Fibroblast of skin of left biceps (primary cell): ENCODE data around the gene IGSF9B.

Experiments
- DNase-seq, 2 experiments: peaks; one replicate each; pipeline ENCODE4 v3.0.0-alpha.2; 2013; ENCODE audit warnings: low read depth in 2 of 2

IGSF9B gene

GRCh38 chr11:133901316-133901715 lies 55.5 kb downstream of the IGSF9B start:
- no peak for DNase-seq

GRCh38 chr11:133900176-133901105 lies 56.3 kb downstream of the IGSF9B start:
- no peak for DNase-seq

- no peak for DNase-seq
Measured at GRCh38 chr11:133898770-133899115, 58.0 kb downstream of the IGSF9B start.

DNA sequence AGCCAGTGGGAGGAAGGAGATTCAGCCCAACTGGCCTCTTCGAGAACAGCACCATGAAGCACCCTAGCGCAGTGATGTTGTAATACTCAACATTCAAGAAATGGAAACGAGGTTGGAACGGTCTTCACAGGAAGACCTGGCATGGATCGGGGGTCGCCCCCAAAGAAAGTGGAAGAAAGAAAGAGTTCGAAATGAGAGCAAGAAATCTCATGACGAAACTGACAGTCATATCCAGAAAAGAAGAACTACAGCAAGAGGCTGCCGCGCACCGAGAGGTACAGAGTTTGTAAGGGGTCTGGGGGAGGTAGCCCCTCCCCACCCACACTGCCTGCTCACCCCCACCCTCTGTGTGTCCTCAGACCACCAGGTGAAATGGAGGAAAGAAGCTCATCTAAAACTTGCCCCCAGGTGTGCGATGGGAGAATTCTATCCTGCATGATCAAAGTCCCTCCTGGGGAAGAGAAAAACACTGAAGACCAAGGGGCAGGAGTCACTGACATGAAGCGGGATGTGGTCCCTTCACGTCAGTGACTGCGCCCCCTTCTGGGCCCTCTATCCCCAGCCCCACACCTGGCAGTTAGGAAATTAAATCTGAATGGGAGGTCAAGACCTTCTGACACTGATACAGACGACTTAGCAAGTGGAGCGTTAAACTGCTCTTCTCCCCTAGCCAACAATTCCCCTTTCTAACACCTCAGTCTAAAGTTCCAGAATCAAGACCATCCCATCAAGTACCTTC lies 58.6 kb downstream of the IGSF9B start:
- DNase-seq, result no peak

- DNase-seq, result no peak
Measured at GRCh38 chr11:133897331-133897650, 59.5 kb downstream of the IGSF9B start.

GRCh38 chr11:133896642-133897330 lies 60.0 kb downstream of the IGSF9B start:
- DNase-seq, result no peak

DNA sequence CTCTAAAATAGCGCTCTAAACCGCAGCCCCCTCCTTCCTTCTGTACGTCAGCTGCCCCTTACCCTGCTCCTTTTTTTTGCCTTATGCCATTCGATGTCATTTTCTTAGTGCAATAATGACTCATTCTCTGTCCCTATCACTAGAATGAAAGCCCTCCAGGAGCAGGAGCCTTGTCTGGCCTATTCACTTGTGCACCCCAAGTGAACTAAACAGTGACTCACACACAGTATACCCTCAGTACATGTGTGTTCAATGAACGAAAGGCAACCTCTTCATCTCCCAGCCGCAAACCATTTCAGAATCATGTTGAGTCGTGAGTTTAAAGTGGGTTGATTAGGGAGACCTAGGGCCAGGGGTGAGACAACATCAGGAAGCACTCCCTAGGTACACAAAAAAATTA lies 60.7 kb downstream of the IGSF9B start:
- no peak for DNase-seq

DNA sequence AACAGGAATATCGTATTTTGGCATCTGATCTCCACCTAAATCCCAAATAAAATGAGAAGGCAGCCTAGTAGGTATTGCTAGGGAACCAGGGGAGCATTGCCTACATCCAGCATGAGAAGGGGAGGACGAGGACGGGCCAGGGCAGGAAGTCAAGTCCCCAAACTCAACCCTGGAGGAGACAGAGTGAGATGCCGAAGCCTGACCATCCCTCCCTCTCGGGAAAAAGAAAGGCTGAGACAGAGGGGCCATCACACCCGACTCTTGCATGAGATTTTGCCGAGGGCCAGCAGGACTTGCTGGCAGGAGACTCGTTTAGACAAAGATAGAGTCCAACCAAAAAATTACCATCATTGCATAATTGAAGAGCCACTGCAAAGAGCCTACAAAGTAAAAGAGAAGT lies 61.2 kb downstream of the IGSF9B start:
- DNase-seq, result no peak

- DNase-seq, result no peak
Measured at GRCh38 chr11:133895061-133895479, 61.7 kb downstream of the IGSF9B start.

DNA sequence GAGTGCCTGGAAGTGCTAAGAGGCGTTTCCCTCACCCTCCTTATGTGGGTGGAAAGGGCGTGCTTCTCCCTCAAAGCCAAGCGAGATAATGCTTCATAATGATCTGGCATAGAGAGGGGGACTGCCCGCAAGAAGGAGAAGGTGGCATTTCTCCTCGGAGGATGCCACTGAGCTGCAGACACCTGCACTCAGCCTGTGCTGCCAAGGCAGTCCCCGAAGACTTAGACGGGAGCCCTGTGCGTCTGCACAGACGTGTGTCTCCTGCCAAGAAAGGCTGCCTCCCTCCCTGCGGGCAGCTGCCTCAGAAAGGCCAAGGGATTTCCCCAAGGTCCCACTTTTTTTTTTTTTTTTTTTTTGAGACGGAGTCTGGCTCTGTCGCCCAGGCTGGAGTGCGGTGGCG lies 63.4 kb downstream of the IGSF9B start:
- no peak for DNase-seq

DNA sequence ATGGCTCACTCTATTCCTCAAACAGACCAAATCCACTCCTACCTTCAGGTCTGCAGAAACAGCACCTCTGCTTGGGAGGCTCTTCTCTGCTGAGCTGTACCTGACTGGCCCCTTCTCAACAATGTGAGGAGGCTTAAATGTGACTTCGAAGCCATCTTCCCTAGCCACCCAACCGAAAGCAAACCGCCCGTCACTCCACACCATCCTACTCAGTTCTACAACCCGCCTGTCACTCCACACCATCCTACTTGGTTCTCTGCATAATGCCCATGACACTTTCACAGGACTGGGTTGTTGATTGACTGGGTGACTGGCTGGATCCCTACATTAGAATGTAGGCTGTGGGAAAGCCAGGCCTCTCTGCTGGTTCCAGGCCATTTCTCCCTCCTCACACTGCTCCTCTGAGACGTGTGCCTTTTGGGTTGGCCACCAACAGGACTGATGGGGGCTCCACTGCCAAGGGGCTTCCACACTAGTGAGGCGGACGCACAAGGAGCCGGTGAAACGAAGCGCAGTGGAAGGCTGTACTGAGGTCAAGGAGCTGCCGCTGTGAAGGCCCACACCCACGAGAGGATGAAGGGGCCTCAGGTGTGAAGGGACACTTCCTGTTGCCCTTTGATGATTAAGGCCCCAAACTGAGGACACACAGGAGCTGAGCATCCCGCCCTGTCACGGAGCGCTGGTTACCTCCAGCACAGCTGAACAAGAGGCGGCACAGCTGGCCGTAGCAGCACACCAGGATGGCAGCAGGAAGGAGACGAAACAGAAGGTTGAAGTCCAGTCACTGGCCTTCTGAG lies 64.0 kb downstream of the IGSF9B start:
- no peak for DNase-seq

- no peak for DNase-seq
Measured at GRCh38 chr11:133892126-133892525, 64.6 kb downstream of the IGSF9B start.

- no peak for DNase-seq
Measured at GRCh38 chr11:133889893-133890292, 66.9 kb downstream of the IGSF9B start.

GRCh38 chr11:133889188-133889587 lies 67.6 kb downstream of the IGSF9B start:
- DNase-seq, result no peak

DNA sequence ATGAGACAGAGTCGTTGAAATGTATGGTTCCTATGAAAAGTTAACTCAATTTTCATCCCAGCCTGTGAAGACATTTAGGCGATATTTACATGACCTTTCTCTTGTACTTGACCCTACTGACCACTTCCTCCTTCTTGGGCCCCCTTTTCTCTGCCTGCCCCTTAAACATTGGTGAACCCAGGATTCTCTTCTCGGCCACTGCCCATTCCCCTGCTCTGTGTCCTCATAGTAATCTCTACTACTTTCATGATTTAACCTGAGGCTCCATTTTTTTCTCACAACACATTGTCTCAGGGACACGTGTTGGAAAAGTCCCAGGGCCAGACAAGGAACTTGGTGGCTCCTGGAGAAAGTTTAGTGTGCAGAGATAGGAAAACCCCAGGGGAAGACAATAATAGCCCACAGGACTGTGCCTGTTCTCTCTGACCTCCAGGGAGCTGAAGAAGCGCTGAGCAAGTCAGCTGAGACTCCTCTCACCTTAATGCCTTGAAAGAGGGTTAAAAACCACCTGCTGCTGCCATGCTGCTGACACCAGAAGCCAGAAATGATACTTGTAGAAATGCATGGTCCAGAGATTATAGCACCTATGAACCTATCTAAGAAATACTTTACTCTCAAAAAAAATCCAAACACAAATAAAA lies 69.0 kb downstream of the IGSF9B start:
- no peak for DNase-seq

DNA sequence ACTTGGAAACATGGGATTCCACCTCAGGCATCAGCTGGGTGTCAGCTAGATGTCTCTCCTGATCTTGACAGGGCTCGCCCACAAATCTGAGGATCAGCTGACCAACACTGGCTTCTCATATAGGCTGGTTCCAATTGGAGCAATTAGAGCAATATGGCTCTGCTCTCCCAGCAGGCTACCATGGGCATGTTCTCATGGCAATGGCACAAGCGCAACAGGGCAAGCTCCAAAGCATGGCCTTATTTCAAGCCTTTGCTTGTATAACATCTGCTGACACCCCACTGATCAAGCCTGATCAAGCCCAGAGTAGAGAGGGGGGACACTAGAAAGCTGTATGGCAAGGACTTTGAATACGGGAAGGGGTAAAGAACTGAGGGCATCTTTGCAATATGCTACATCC lies 70.7 kb downstream of the IGSF9B start:
- DNase-seq, result no peak

DNA sequence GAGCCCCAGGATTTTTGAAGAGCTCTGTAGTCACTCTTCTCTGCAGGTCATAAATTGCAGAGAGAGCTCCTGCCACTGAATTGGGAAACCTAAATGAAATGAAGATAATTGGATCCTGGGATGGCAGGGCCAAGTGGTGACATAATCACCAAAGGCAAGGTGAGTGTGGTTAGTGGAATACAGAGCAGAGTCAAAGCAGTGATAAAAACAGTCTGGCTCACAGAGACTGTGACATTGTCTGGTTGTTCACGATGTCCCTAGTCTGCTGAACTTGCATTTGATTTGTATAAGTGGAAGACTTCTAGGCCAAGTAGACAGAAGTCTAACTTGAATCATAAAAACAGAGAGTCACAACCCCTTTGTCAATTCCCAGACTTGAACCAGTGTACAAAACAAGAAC lies 84.6 kb downstream of the IGSF9B start:
- DNase-seq, result no peak

DNA sequence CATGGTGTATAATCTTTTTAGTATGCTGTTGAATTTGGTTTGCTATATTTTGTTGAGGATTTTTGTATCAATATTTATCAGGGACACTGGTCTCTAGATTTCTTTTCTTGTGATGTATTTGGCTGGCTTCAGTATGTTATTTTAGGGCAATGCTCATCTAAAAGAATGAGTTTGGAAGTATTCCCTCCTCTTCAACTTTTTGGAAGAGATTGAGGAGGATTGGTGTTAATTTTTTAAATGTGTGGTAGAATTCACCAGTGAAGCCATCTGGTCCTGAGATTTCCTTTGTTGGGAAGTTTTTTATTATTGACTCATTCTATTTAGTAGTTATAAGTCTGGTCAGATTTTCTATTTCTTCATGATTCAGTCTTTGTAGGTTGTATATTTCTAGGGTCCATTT lies 89.3 kb downstream of the IGSF9B start:
- no peak for DNase-seq

DNA sequence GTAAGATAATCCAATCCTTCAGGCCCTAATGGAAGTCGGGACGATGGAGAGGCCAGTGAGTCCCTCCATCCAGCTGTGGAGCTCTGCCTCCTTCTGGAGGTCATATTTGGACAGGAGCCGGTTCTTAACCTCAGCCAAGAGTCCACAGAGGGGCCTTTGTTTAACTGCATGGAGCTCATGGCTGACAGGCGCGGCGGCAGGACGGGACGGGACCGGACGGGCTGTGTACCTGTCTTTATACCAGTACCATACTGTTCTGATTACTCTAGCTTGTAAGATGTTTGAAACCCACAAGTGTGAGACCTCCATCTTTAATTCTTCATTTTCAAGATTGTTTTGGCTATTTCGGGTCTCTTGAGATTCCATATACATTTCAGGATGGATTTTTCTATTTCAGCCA lies 91.3 kb downstream of the IGSF9B start:
- DNase-seq, result no peak

DNA sequence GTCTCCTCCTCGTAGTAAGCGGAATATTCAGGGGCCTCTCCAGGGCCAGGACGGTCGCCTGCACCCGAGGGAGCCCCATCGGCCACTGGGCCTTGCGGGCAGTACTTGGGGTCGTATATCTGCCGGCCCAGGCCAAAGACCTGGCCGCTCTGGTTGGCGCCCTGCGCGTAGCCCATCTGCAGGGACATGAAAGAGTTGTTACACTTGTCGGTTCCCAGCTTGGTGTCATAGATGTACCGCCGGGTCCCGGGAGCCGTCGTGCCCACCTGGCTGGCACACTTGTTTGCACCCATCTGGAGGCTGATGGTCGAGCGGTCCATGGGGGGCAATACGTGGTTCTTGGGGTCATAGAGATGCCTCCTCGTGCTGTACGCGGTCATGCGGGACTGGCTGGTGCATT lies 92.0 kb downstream of the IGSF9B start:
- DNase-seq, result no peak

DNA sequence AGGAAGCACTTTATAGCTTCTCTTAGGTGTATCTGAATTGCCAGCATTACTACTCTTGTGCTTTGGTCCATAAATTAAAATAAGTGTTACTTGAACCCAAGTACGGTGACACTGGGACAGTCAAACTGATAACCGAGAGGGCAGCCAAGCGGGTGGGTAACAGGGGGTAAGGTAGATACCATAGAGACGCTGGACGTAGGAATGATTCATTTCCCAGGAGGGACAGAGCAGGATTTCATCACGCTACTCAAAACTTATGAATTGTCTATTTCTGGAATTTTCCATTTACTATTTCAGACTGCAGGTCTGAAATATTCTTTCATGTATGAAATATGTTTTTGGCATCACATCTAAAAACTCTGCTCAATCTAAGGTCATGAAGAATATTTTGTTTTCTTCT lies 96.6 kb downstream of the IGSF9B start:
- DNase-seq, result no peak
